Suppressor macrophage (primary cell): ENCODE data around the gene STXBP2.

Experiments used
- DNase-seq, 4 experiments: peaks; one replicate each; pipeline ENCODE4 v3.0.0-alpha.2; 2020 to 2022

STXBP2 gene

GRCh38 chr19:7681340-7682174 lies 44.6 kb downstream of the STXBP2 start:
- peak; percentile 88 to 96 (median 92) for DNase-seq

GRCh38 chr19:7682175-7682855 lies 45.4 kb downstream of the STXBP2 start:
- no peak for DNase-seq

- no peak for DNase-seq
Observed at GRCh38 chr19:7685546-7686445, 48.9 kb downstream of the STXBP2 start.

DNA sequence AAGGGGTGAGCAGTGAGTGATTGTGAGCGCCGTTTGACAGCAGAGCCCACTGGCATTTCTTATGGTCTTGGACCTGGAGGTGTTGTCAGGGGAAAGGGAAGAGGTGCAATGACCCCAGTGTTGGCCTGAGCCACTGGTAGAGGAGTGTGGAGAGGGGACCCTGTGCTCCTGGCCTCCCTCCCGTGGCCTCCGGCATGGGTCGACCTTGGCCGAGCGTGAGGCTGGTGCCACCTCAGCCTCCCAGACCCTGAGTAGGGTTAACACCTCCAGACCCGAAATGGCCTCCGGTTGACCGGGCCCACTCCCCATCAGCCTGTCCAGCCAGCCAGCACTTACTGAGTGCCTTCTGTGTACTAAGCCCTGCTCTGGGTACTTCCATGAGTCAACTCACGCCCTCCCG lies 50.3 kb downstream of the STXBP2 start:
- no peak for DNase-seq

DNA sequence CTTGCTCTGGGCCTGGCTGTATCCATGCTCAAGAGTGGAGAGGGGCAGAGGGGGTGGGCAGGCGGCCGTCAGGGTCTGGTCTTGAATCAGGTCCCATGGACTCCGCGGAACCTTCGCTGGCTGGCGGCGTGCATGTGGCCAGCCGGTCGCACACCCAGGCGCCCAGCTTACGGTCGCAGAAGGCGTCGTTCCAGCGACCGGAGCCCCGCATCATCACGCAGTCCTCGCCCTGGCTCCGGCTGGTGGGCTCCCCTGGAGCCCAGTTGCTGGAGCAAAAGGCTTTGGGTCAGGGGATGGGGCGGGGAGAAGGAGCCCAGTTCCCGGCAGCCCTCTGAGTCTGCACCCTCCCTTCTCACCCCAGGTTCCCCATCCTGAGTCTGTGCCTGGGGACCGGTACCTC lies 52.3 kb downstream of the STXBP2 start:
- no peak for DNase-seq

DNA sequence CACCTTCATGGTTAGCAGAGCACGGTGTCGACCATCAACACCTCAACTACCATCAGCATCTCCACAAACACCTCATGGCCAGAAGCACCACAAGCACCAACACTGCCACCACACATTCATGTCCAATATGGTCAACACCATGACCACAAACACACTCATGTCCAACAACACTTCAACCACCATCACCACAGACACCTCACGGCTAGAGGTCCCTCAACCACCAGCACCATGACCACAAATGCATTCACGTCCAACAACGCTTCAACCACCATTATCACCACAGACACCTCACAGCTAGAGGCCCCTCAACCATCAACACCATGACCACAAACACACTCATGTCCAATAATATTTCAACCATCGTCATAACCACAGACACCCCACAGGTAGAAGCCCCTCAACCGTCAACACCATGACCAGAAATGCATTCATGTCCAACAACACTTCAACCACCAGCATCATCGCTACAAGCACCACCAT lies 53.9 kb downstream of the STXBP2 start:
- no peak for DNase-seq

- DNase-seq: no peak
Observed at GRCh38 chr19:7691497-7691896, 54.6 kb downstream of the STXBP2 start.

DNA sequence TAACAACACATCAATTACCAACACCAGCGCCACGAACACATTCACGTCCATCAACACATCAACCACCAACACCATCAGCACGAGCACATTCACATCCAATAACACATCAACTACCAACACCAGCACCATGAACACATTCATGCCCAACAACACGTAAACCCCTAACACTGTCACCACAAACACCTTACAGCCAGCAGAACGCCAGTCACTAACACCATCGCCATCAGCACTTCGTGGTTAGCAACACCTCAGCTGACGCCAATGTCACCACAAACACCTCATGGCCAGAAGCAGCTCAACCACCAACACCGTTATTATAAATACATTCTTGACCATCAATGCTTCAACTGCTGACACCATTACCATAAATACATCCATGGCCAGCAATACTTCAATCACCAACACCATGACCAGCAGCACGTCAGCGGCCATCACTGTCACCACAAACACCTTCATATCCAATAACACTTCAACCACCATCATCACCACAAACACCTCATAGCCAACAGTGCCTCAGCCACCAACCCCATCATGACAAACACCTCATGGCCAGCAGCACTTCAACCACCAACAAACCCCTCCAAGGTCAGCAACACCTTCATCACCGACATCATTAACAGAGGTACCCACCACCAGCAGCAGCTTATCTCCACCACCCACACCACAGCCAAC lies 55.6 kb downstream of the STXBP2 start:
- no peak for DNase-seq

- DNase-seq: peak in 1 of 4 experiments; percentile 33
Observed at GRCh38 chr19:7694499-7694898, 57.6 kb downstream of the STXBP2 start.
